ENCODE data around the gene CELA1. TPM values are rescaled to one million over a fixed set of nuclear protein-coding genes. Genes with fewer than 3 reads are reported as not detected.
A peak's percentile ranks its signal among the peaks of the same experiment; 100 is the strongest.

CELA1 gene
- total RNA-seq, 1 experiment from 2014 or later: not detected

DNA sequence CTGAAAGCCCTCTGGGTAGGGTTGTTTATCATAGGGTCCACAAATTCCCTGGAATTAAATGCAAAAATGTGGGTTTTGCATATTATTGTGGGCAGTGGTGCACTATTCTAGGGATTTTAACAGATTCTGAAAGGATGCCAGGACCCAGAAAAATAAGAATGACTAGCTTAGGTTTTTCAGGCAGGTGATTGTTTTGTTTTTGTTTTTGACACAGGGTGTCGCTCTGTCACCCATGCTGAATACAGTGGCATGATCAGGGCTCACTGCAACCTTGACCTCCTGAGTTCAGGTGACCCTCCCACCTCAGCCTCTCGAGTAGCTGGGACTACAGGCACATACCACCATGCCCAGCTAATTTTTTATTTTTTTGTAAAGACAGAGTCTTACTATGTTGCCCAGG, 25.5 kb upstream of the CELA1 start:
- Mint-ChIP-seq H3K27ac (peak overlapping the region; percentile 88 to 97 (median 97); a peak in 4 of 7 replicates), H3K9me3 (no peaks in the 10 kb centered on the region), H3K27me3 (ENCODE audit: low read depth) (no peaks in the 10 kb centered on the region), H3K4me3 (no peak overlapping the region), H3K4me1 (peaks cover 27 to 40% of the 10 kb centered on the region in 2 experiments), H3K36me3 (ENCODE audit: insufficient read depth in 1 of 3, low read depth in 3 of 3) (peaks cover 3 to 35% (median 33%) of the 10 kb centered on the region in 3 experiments)
- no peak overlapping the region for H3K18ac ChIP-seq (ENCODE audit: insufficient read length, low read depth, low read length)
- no peak overlapping the region for H4K8ac ChIP-seq (replicated peaks; ENCODE audit: insufficient read length, low read depth, low read length)
- H3K79me2 ChIP-seq (ENCODE audit: insufficient read depth, low read length): no peaks in the 10 kb centered on the region
- no CpG with 5 or more reads among the region's 2 CpGs for WGBS (ENCODE audit: extremely low coverage, insufficient read length, low lambda C conversion rate)
- no peak overlapping the region for H3K9ac ChIP-seq (ENCODE audit: extremely low read depth, insufficient read length, low read length)
- H4K91ac ChIP-seq (ENCODE audit: insufficient read length, low read depth, low read length): no peak overlapping the region
- H3K4me1 ChIP-seq (ENCODE audit: insufficient read depth, low read length): no peaks in the 10 kb centered on the region; the same call in 1 of the 2 replicates
- no peaks in the 10 kb centered on the region for H3K9me3 ChIP-seq (ENCODE audit: control insufficient read depth, low read depth, low read length)
- H3T11ph ChIP-seq (ENCODE audit: low read length): no peak overlapping the region
- H2BK12ac ChIP-seq (ENCODE audit: insufficient read length, low read depth, low read length): no peak overlapping the region
- H3K79me1 ChIP-seq (ENCODE audit: insufficient read depth, low read depth, low read length, poor library complexity, severe bottlenecking): no peaks in the 10 kb centered on the region
- H2BK20ac ChIP-seq (ENCODE audit: low read depth, low read length, poor library complexity, severe bottlenecking): no peak overlapping the region
- H3K27me3 ChIP-seq (ENCODE audit: insufficient read depth, low read length): no peaks in the 10 kb centered on the region
- TF ChIP-seq, protein P1, sequence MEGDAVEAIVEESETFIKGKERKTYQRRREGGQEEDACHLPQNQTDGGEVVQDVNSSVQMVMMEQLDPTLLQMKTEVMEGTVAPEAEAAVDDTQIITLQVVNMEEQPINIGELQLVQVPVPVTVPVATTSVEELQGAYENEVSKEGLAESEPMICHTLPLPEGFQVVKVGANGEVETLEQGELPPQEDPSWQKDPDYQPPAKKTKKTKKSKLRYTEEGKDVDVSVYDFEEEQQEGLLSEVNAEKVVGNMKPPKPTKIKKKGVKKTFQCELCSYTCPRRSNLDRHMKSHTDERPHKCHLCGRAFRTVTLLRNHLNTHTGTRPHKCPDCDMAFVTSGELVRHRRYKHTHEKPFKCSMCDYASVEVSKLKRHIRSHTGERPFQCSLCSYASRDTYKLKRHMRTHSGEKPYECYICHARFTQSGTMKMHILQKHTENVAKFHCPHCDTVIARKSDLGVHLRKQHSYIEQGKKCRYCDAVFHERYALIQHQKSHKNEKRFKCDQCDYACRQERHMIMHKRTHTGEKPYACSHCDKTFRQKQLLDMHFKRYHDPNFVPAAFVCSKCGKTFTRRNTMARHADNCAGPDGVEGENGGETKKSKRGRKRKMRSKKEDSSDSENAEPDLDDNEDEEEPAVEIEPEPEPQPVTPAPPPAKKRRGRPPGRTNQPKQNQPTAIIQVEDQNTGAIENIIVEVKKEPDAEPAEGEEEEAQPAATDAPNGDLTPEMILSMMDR (conservative IDR thresholded peaks at IDR 0.05): no peak
- no peak overlapping the region for H3K14ac ChIP-seq (ENCODE audit: insufficient read depth, low read length)
- H2BK5ac ChIP-seq (ENCODE audit: insufficient read length, low read length): no peak overlapping the region
- H3K56ac ChIP-seq (ENCODE audit: insufficient read length, low read depth, low read length): no peak overlapping the region
- no peak overlapping the region for H2AK5ac ChIP-seq (ENCODE audit: insufficient read length, low read length)
- H3K4me2 ChIP-seq (ENCODE audit: insufficient read depth, insufficient read length, low read length): no peak overlapping the region
- no peak overlapping the region for H3K4ac ChIP-seq (ENCODE audit: low read depth, low read length)
- no peak overlapping the region for H2BK15ac ChIP-seq (ENCODE audit: low read depth, low read length)
- H2BK120ac ChIP-seq (ENCODE audit: low read depth, low read length, poor library complexity, severe bottlenecking): no peak overlapping the region
- peaks cover 3% of the 10 kb centered on the region for H4K20me1 ChIP-seq (ENCODE audit: control insufficient read depth, insufficient read depth, insufficient read length)
- DNase-seq: no peak
- H2AFZ ChIP-seq (ENCODE audit: low read length): no peak overlapping the region
- H3K23me2 ChIP-seq (ENCODE audit: insufficient read length, low read depth, low read length, poor library complexity, severe bottlenecking): no peaks in the 10 kb centered on the region
- H3K27ac ChIP-seq (ENCODE audit: insufficient read length, low read depth, low read length): no peak overlapping the region
- no peak overlapping the region for H3K23ac ChIP-seq (ENCODE audit: insufficient read length, low read depth, low read length)
- H4K5ac ChIP-seq (ENCODE audit: insufficient read length, low read depth, low read length): no peak overlapping the region

Data from H9 (cell line).